Measurements from ENCODE around the gene FBXW8.

The FBXW8 gene

GRCh38 chr12:116910280-116910644 is 488 bp upstream of the FBXW8 start:
- peak overlapping the region; percentile 76 for H3K4me3 ChIP-seq (ENCODE audit: low read depth, low read length)
- H3K36me3 ChIP-seq (ENCODE audit: control insufficient read depth, insufficient read depth, low read length): peaks cover 8% of the 10 kb centered on the region; the same call in 1 of the 2 replicates
- H3K27ac ChIP-seq (ENCODE audit: low read depth, low read length): peak overlapping the region; percentile 89
- H3K27me3 ChIP-seq (ENCODE audit: control insufficient read depth, insufficient read depth, low read length): no peaks in the 10 kb centered on the region
- H3K9me3 ChIP-seq (ENCODE audit: control insufficient read depth, insufficient read depth, low read length): no peaks in the 10 kb centered on the region
- peak overlapping the region; percentile 83 for H3K9ac ChIP-seq (ENCODE audit: low read depth, low read length)
- H3K4me1 ChIP-seq (ENCODE audit: control insufficient read depth, insufficient read depth, low read length): peaks cover 12% of the 10 kb centered on the region

- Histone ChIP-seq H3K27ac (ENCODE audit: low read depth, low read length) (no peak overlapping the region), H3K27me3 (ENCODE audit: control insufficient read depth, insufficient read depth, low read length) (no peaks in the 10 kb centered on the region), H3K36me3 (ENCODE audit: control insufficient read depth, insufficient read depth, low read length) (peaks cover 8% of the 10 kb centered on the region; the same call in 1 of the 2 replicates), H3K4me1 (ENCODE audit: control insufficient read depth, insufficient read depth, low read length) (peaks cover 6% of the 10 kb centered on the region), H3K9me3 (ENCODE audit: control insufficient read depth, insufficient read depth, low read length) (no peaks in the 10 kb centered on the region), H3K9ac (ENCODE audit: low read depth, low read length) (no peak overlapping the region), H3K4me3 (ENCODE audit: low read depth, low read length) (no peak overlapping the region)
These were observed 4.6 kb downstream of the FBXW8 start for GRCh38 chr12:116915326-116915725.

- no peak overlapping the region for H3K9ac ChIP-seq (ENCODE audit: low read depth, low read length)
- no peak overlapping the region for H3K4me3 ChIP-seq (ENCODE audit: low read depth, low read length)
- no peak overlapping the region for H3K27ac ChIP-seq (ENCODE audit: low read depth, low read length)
These were observed 5.4 kb downstream of the FBXW8 start for GRCh38 chr12:116916122-116916521.

GRCh38 chr12:116916714-116917114 is 6.0 kb downstream of the FBXW8 start:
- Histone ChIP-seq H3K4me1 (ENCODE audit: control insufficient read depth, insufficient read depth, low read length) (peaks cover 10% of the 10 kb centered on the region), H3K4me3 (ENCODE audit: low read depth, low read length) (no peak overlapping the region), H3K36me3 (ENCODE audit: control insufficient read depth, insufficient read depth, low read length) (peaks cover 8% of the 10 kb centered on the region), H3K9me3 (ENCODE audit: control insufficient read depth, insufficient read depth, low read length) (no peaks in the 10 kb centered on the region), H3K27me3 (ENCODE audit: control insufficient read depth, insufficient read depth, low read length) (no peaks in the 10 kb centered on the region), H3K27ac (ENCODE audit: low read depth, low read length) (peak overlapping the region; percentile 25), H3K9ac (ENCODE audit: low read depth, low read length) (no peak overlapping the region)

More at GRCh38 chr12:116916122-116916521, 5.4 kb downstream of the FBXW8 start:
- Histone ChIP-seq H3K27me3 (ENCODE audit: control insufficient read depth, insufficient read depth, low read length) (no peaks in the 10 kb centered on the region), H3K36me3 (ENCODE audit: control insufficient read depth, insufficient read depth, low read length) (peaks cover 8% of the 10 kb centered on the region), H3K4me1 (ENCODE audit: control insufficient read depth, insufficient read depth, low read length) (peaks cover 10% of the 10 kb centered on the region), H3K9me3 (ENCODE audit: control insufficient read depth, insufficient read depth, low read length) (no peaks in the 10 kb centered on the region)

- Histone ChIP-seq H3K9me3 (ENCODE audit: control insufficient read depth, insufficient read depth, low read length) (no peaks in the 10 kb centered on the region), H3K27me3 (ENCODE audit: control insufficient read depth, insufficient read depth, low read length) (no peaks in the 10 kb centered on the region), H3K36me3 (ENCODE audit: control insufficient read depth, insufficient read depth, low read length) (peaks cover 1% of the 10 kb centered on the region; the same call in 1 of the 2 replicates), H3K27ac (ENCODE audit: low read depth, low read length) (no peak overlapping the region), H3K4me3 (ENCODE audit: low read depth, low read length) (no peak overlapping the region), H3K9ac (ENCODE audit: low read depth, low read length) (no peak overlapping the region), H3K4me1 (ENCODE audit: control insufficient read depth, insufficient read depth, low read length) (peaks cover 9% of the 10 kb centered on the region)
These were observed 7.7 kb downstream of the FBXW8 start for GRCh38 chr12:116918464-116918863.

GRCh38 chr12:116919247-116919661 is 8.5 kb downstream of the FBXW8 start:
- H3K27me3 ChIP-seq (ENCODE audit: control insufficient read depth, insufficient read depth, low read length): no peaks in the 10 kb centered on the region
- no peaks in the 10 kb centered on the region; the same call in 1 of the 2 replicates for H3K36me3 ChIP-seq (ENCODE audit: control insufficient read depth, insufficient read depth, low read length)
- H3K27ac ChIP-seq (ENCODE audit: low read depth, low read length): no peak overlapping the region
- H3K4me3 ChIP-seq (ENCODE audit: low read depth, low read length): no peak overlapping the region
- no peak overlapping the region for H3K9ac ChIP-seq (ENCODE audit: low read depth, low read length)
- H3K9me3 ChIP-seq (ENCODE audit: control insufficient read depth, insufficient read depth, low read length): no peaks in the 10 kb centered on the region
- H3K4me1 ChIP-seq (ENCODE audit: control insufficient read depth, insufficient read depth, low read length): peaks cover 9% of the 10 kb centered on the region

- Histone ChIP-seq H3K9me3 (ENCODE audit: control insufficient read depth, insufficient read depth, low read length) (no peaks in the 10 kb centered on the region), H3K9ac (ENCODE audit: low read depth, low read length) (no peak overlapping the region), H3K27me3 (ENCODE audit: control insufficient read depth, insufficient read depth, low read length) (no peaks in the 10 kb centered on the region), H3K4me1 (ENCODE audit: control insufficient read depth, insufficient read depth, low read length) (peaks cover 9% of the 10 kb centered on the region), H3K4me3 (ENCODE audit: low read depth, low read length) (no peak overlapping the region), H3K27ac (ENCODE audit: low read depth, low read length) (no peak overlapping the region), H3K36me3 (ENCODE audit: control insufficient read depth, insufficient read depth, low read length) (no peaks in the 10 kb centered on the region; the same call in 1 of the 2 replicates)
These were observed 9.1 kb downstream of the FBXW8 start for GRCh38 chr12:116919706-116920485.

GRCh38 chr12:116920939-116921338 is 10.2 kb downstream of the FBXW8 start:
- Histone ChIP-seq H3K4me3 (ENCODE audit: low read depth, low read length) (no peak overlapping the region), H3K4me1 (ENCODE audit: control insufficient read depth, insufficient read depth, low read length) (peaks cover 14% of the 10 kb centered on the region), H3K9me3 (ENCODE audit: control insufficient read depth, insufficient read depth, low read length) (no peaks in the 10 kb centered on the region), H3K27me3 (ENCODE audit: control insufficient read depth, insufficient read depth, low read length) (no peaks in the 10 kb centered on the region), H3K9ac (ENCODE audit: low read depth, low read length) (no peak overlapping the region), H3K36me3 (ENCODE audit: control insufficient read depth, insufficient read depth, low read length) (no peaks in the 10 kb centered on the region; the same call in 1 of the 2 replicates), H3K27ac (ENCODE audit: low read depth, low read length) (no peak overlapping the region)

- H3K9me3 ChIP-seq (ENCODE audit: control insufficient read depth, insufficient read depth, low read length): no peaks in the 10 kb centered on the region
- no peak overlapping the region for H3K9ac ChIP-seq (ENCODE audit: low read depth, low read length)
- no peaks in the 10 kb centered on the region; the same call in 1 of the 2 replicates for H3K36me3 ChIP-seq (ENCODE audit: control insufficient read depth, insufficient read depth, low read length)
- H3K4me3 ChIP-seq (ENCODE audit: low read depth, low read length): no peak overlapping the region
- H3K4me1 ChIP-seq (ENCODE audit: control insufficient read depth, insufficient read depth, low read length): peaks cover 14% of the 10 kb centered on the region
- no peak overlapping the region for H3K27ac ChIP-seq (ENCODE audit: low read depth, low read length)
- H3K27me3 ChIP-seq (ENCODE audit: control insufficient read depth, insufficient read depth, low read length): no peaks in the 10 kb centered on the region
These were observed 11.6 kb downstream of the FBXW8 start for GRCh38 chr12:116922194-116922897.

GRCh38 chr12:116924558-116925453 is 14.1 kb downstream of the FBXW8 start:
- Histone ChIP-seq H3K27ac (ENCODE audit: low read depth, low read length) (peak overlapping the region; percentile 40), H3K9ac (ENCODE audit: low read depth, low read length) (no peak overlapping the region), H3K4me1 (ENCODE audit: control insufficient read depth, insufficient read depth, low read length) (peaks cover 14% of the 10 kb centered on the region), H3K27me3 (ENCODE audit: control insufficient read depth, insufficient read depth, low read length) (no peaks in the 10 kb centered on the region), H3K4me3 (ENCODE audit: low read depth, low read length) (no peak overlapping the region), H3K9me3 (ENCODE audit: control insufficient read depth, insufficient read depth, low read length) (no peaks in the 10 kb centered on the region), H3K36me3 (ENCODE audit: control insufficient read depth, insufficient read depth, low read length) (peaks cover 12% of the 10 kb centered on the region)

Measured in HUES48 (cell line).